Adrenal gland (tissue), 12 donors: ENCODE measurements around the gene LMCD1. TPM values are rescaled to one million over a fixed set of nuclear protein-coding genes. Genes with fewer than 3 reads are reported as not detected.

Experiments used
- DNase-seq, 7 donors: peaks; one replicate each; pipeline ENCODE4 v3.0.0-alpha.2; 2019 to 2020
- H3K27ac ChIP-seq, 5 donors: fragments of 200-600 bp; sonication (generic) in 4 of 5; 1 replicate in 3 of 5; 2 replicates in 2 of 5; pipeline versions ENCODE4 v1.5.1 to v1.8.0; 2016 to 2020; ENCODE audit warnings: mild to moderate bottlenecking in 1 of 5
- H3K27me3 ChIP-seq: fragments of 200-600 bp; 2 replicates; pipeline ENCODE4 v1.8.0; 2021
- H3K36me3 ChIP-seq, 2 donors: fragments of 200-600 bp; replicated peaks in 1 of 2; 1 replicate in 1 of 2; 2 replicates in 1 of 2; pipeline versions ENCODE4 v1.5.1 to v1.8.0; 2018 to 2022
- H3K4me1 ChIP-seq, 2 donors: fragments of 200-600 bp; replicated peaks in 1 of 2; 1 replicate in 1 of 2; 2 replicates in 1 of 2; pipeline versions ENCODE4 v1.5.1 to v1.8.0; 2018 to 2021
- H3K4me3 ChIP-seq, 4 donors: fragments of 200-600 bp; sonication (generic) in 3 of 4; one replicate each; pipeline ENCODE4 v1.5.1; 2016 to 2018
- H3K9me3 ChIP-seq, 3 donors: fragments of 200-600 bp; sonication (generic) in 1 of 3; replicated peaks in 1 of 3; 1 replicate in 2 of 3; 2 replicates in 1 of 3; pipeline versions ENCODE4 v1.5.1 to v1.8.0; 2016 to 2021
- POLR2A ChIP-seq, 2 donors: fragments of 450-650 bp; IDR thresholded peaks; one replicate each; pipeline ENCODE4 v1.6.1; 2017; ENCODE audit warnings: antibody characterized with exemption in 2 of 2, mild to moderate bottlenecking in 2 of 2, moderate library complexity in 1 of 2
- WGBS, 4 donors: extraction: QIAGEN DNeasy Blood & Tissue Kit in 2 of 4; methylation state at CpG; one replicate each; pipeline versions ENCODE4 v1.1.5 to v1.1.7; 2013 to 2017; 5-methylcytosine and 5-hydroxymethylcytosine counted together
- intact Hi-C, 2 donors: fragments of 100-400 bp; cut with DNase I; formaldehyde crosslinking; loops; one replicate each; pipeline versions ENCODE4 v1.14.1 to v1.15.0; 2022 to 2023
- polyA plus RNA-seq, 3 donors: library from polyadenylated mRNA; stranded (reverse); fragments of 200-250 nt in 2 of 3; fragments of 350-450 nt in 1 of 3; fragmentation: Illumina TruSeq in 1 of 3; extraction: RNeasy Lipid Tissue Mini Kit (QIAGEN cat#74804) in 1 of 3; gene quantifications; one replicate each; pipeline ENCODE4 v1.2.3, GENCODE V29; 2013 to 2014
- total RNA-seq, 9 donors: library from RNA; depleted of rRNA in 4 of 9; stranded (reverse); fragments of >200 nt in 4 of 9; fragments of 120-200 nt in 1 of 9; fragmentation: NEBNext Ultra II Directional in 1 of 9; extraction: Animal tissue kit (Norgen Biotek cat#: 25700) in 1 of 9; gene quantifications; one replicate each; pipeline versions ENCODE4 v1.1.0 to v1.2.4, GENCODE V29; 2013 to 2023
- TF ChIP-seq, protein P1 (sequence below), 6 experiments: fragments of 450-650 bp in 4 of 6; fragments of 200-600 bp in 2 of 6; sonication (generic) in 1 of 6; IDR thresholded peaks; 1 replicate in 5 of 6; 2 replicates in 1 of 6; pipeline versions ENCODE4 v1.5.1 to v1.8.0; 2016 to 2021; ENCODE audit warnings: antibody characterized with exemption in 6 of 6, mild to moderate bottlenecking in 2 of 6, moderate library complexity in 1 of 6
- donor health status: healthy with polysubstance abuse.
- donor health status: Bipolar disorder and iron deficiency.
- donor health status: DM: yes; HTN: yes; CAD: no.
- donor health status: DM: no; HTN: no; CAD: no.
- donor health status: DM: no; HTN: no; CAD: no.
- donor health status: DM: yes; HTN: yes; CAD: no.

LMCD1 gene
- total and polyA plus RNA-seq, 12 donors, result 4.8 to 26.5 (median 16.1) TPM

DNA sequence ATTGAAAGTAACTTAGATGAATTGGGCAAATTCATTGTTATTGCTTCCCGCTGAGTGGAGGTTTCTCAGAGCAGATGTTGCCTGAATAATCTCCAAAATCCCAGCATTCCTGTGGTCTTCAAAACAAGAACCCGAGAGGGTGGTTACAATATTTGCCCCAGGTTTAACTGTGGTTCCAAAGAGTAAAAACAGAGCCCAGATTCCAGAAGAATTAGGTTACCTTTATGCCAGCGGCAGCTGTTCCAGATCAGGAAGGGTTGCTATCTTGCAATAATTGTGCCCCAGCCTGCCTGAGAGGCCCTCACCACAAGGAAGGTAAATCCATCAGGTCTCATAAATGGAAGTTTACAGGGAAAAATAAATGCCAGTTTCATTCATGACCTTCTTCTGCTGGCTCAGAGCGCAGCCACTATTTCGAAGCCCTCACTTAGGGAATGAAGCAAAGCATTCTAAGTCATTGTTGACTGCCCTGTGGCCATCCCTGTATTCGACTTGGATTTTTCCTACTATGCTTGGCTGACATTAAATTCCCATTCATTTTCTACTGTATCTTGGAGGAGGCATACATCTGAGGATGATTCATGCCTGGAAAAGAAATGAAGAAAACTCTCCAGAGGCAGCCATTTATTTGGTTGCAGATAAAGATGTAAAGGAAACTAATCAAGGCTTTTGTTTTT, 88.4 kb downstream of the LMCD1 start:
- H3K4me1 ChIP-seq, result no peaks in the 10 kb centered on the region
- 75 to 79% (median 78%) methylated on average over 5 to 6 of the region's 6 CpGs for WGBS, 4 donors
- TF ChIP-seq POLR2A (IDR thresholded peaks at IDR 0.05), result no peak
- TF ChIP-seq, protein P1, sequence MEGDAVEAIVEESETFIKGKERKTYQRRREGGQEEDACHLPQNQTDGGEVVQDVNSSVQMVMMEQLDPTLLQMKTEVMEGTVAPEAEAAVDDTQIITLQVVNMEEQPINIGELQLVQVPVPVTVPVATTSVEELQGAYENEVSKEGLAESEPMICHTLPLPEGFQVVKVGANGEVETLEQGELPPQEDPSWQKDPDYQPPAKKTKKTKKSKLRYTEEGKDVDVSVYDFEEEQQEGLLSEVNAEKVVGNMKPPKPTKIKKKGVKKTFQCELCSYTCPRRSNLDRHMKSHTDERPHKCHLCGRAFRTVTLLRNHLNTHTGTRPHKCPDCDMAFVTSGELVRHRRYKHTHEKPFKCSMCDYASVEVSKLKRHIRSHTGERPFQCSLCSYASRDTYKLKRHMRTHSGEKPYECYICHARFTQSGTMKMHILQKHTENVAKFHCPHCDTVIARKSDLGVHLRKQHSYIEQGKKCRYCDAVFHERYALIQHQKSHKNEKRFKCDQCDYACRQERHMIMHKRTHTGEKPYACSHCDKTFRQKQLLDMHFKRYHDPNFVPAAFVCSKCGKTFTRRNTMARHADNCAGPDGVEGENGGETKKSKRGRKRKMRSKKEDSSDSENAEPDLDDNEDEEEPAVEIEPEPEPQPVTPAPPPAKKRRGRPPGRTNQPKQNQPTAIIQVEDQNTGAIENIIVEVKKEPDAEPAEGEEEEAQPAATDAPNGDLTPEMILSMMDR (IDR thresholded peaks at IDR 0.05), result no peak
- intact Hi-C loops, result no loop called here
- no peak for DNase-seq
- H3K9me3 ChIP-seq, result no peaks in the 10 kb centered on the region
- no peak overlapping the region for H3K4me3 ChIP-seq
- no peak overlapping the region for H3K27ac ChIP-seq
- no peaks in the 10 kb centered on the region for H3K27me3 ChIP-seq
- no peaks in the 10 kb centered on the region for H3K36me3 ChIP-seq

DNA sequence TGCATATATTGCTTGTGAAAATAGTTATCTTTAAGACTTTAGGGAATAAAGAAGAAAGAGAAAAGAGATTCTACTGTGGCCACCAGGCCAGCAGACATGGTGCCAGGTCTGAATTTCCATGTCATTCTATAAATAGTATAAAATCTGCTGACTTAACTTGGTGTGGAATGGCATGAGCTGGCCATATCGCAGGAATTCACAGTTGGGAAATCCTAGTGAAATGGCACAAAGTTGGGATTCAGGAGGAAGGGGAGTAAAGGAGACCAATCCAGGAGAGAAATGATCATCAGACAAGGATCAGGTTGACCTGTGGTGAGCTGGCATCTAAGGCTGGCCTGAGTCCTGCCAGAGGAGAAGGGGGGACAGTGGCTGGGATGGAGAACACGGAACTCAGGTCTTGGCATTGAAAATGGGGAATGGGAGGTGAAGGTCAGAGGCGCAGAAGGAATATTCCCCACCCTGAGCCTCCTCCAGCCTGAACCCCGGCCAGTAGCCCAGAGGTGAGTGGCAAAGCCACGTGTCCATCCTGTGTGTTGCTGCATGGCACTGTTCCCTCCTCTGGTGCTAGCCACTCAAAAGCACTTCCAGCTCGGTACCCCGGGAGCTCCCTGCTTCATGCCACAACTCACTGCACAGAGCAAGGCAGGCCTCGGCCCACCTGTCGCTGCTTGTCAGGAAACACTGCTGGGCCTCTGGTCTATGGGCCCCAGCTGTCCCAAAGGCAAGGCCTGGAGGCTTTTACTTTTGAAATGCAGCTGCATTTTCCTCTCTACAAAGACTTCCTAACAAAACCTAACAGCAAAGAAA, 91.6 kb downstream of the LMCD1 start:
- WGBS, 4 donors, result 86 to 98% (median 93%) methylated on average over 4 to 9 of the region's 9 CpGs
- no peak overlapping the region for H3K4me3 ChIP-seq
- DNase-seq, result no peak
- H3K9me3 ChIP-seq, result no peaks in the 10 kb centered on the region
- intact Hi-C loops, result no loop called here
- H3K36me3 ChIP-seq, result no peaks in the 10 kb centered on the region
- no peaks in the 10 kb centered on the region for H3K4me1 ChIP-seq
- TF ChIP-seq POLR2A (IDR thresholded peaks at IDR 0.05), result no peak
- TF ChIP-seq, protein P1 (IDR thresholded peaks at IDR 0.05), result no peak
- no peak overlapping the region for H3K27ac ChIP-seq
- H3K27me3 ChIP-seq, result no peaks in the 10 kb centered on the region

DNA sequence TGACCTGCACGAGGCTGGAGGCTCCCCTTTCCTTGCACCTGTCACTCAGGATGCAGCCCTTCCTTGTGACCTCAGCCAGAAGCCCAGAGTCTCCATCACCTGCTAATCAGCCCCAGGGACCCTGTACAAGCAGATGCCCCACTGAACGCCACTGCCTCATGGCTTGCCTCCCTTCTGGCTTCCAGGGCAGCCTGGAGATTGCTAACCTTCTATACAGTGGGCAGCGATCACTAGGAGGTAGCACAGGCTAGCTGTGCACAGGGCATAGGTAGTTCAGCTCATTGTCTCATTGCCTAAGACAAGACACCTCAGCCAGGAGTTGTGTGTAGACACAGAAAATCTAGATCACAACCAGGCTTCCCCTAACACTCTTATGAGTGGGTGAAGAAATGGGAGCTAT, 93.6 kb downstream of the LMCD1 start:
- Histone ChIP-seq H3K36me3 (no peaks in the 10 kb centered on the region), H3K4me1 (no peaks in the 10 kb centered on the region), H3K27ac (no peak overlapping the region), H3K27me3 (no peaks in the 10 kb centered on the region), H3K9me3 (no peaks in the 10 kb centered on the region), H3K4me3 (no peak overlapping the region)
- no peak for DNase-seq
- intact Hi-C loops, result no loop called here
- 69 to 89% (median 81%) methylated on average over 1 to 3 of the region's 3 CpGs for WGBS, 4 donors
- TF ChIP-seq POLR2A (IDR thresholded peaks at IDR 0.05), result no peak
- TF ChIP-seq, protein P1 (IDR thresholded peaks at IDR 0.05), result no peak

DNA sequence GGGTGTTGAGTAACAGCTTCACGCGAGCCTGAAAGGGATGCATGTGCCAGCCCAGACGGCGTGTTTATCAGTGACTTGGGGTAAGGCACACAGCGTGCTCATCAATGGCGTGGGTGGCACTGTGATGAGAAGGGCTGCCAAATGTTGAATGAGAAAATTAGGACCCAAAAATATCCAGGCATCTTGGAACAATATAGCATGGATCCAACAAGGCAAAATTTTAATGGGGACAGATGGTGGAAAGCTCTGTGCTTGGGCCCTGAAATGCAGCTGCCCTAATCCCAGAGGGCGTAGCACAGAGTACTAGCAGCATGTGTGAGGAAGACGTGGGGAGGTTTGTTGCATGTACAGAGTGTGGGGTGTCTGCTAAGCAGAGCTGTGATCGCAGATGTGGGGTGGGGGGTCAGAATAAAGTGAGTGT, 94.1 kb downstream of the LMCD1 start:
- WGBS, 4 donors, result 92 to 97% (median 94%) methylated on average over 9 of the region's 9 CpGs
- no peak overlapping the region for H3K4me3 ChIP-seq
- DNase-seq, result peak in 1 of 7 donors; percentile 7
- H3K9me3 ChIP-seq, result no peaks in the 10 kb centered on the region
- TF ChIP-seq, protein P1 (IDR thresholded peaks at IDR 0.05), result no peak
- H3K4me1 ChIP-seq, result no peaks in the 10 kb centered on the region
- intact Hi-C loops, result no loop called here
- no peaks in the 10 kb centered on the region for H3K36me3 ChIP-seq
- no peak overlapping the region for H3K27ac ChIP-seq
- H3K27me3 ChIP-seq, result no peaks in the 10 kb centered on the region
